Neural cell (in vitro differentiated cells): ENCODE results near the gene SLITRK5. TPM values are rescaled to one million over a fixed set of nuclear protein-coding genes. Genes with fewer than 3 reads are reported as not detected.

Experiments used
- H2AFZ ChIP-seq: fragments of 200-600, 300-800 bp; sonication (generic), shearing (Covaris generic); 2 replicates; pipeline ENCODE4 v1.6.0; 2014; ENCODE audit warnings: low read depth, mild to moderate bottlenecking, antibody characterized with exemption, low read length, moderate library complexity
- H3F3A ChIP-seq: fragments of 200-600 bp; shearing (Covaris generic); 2 replicates; pipeline ENCODE4 v1.6.1; 2016; ENCODE audit warnings: mild to moderate bottlenecking, moderate library complexity, mixed read lengths, antibody characterized with exemption, low read length; ENCODE audit not compliant: insufficient read depth, poor library complexity, severe bottlenecking
- H3K27ac ChIP-seq: fragments of 200-600, 300-800 bp; sonication (generic), shearing (Covaris generic); 2 replicates; pipeline ENCODE4 v1.5.1; 2014; ENCODE audit warnings: mild to moderate bottlenecking, low read length, moderate library complexity
- H3K27me3 ChIP-seq: fragments of 300-800, 200-600 bp; sonication (generic), shearing (Covaris generic); 2 replicates; pipeline ENCODE4 v1.6.0; 2014; ENCODE audit warnings: mild to moderate bottlenecking, low read depth, low read length, moderate library complexity; ENCODE audit not compliant: insufficient read depth
- H3K36me3 ChIP-seq: fragments of 300-800, 200-600 bp; sonication (generic), shearing (Covaris generic); 2 replicates; pipeline ENCODE4 v1.5.1; 2014; ENCODE audit warnings: mild to moderate bottlenecking, antibody characterized with exemption, low read length, moderate library complexity; ENCODE audit not compliant: insufficient read depth
- H3K4me2 ChIP-seq: fragments of 300-800, 200-600 bp; sonication (generic), shearing (Covaris generic); 2 replicates; pipeline ENCODE4 v1.6.0; 2014; ENCODE audit warnings: mild to moderate bottlenecking, low read length
- H3K4me3 ChIP-seq: fragments of 300-800, 200-600 bp; sonication (generic), shearing (Covaris generic); 2 replicates; pipeline ENCODE4 v1.5.1; 2014; ENCODE audit warnings: mild to moderate bottlenecking, low read length, moderate library complexity
- H3K79me2 ChIP-seq: fragments of 200-600 bp; shearing (Covaris generic); replicated peaks from 2 replicates; pipeline ENCODE4 v1.6.0; 2014; ENCODE audit warnings: mild to moderate bottlenecking, low read length, moderate library complexity; ENCODE audit not compliant: insufficient read depth
- H3K9ac ChIP-seq: fragments of 300-800, 200-600 bp; sonication (generic), shearing (Covaris generic); 2 replicates; pipeline ENCODE4 v1.6.1; 2016; ENCODE audit warnings: mild to moderate bottlenecking, low read length, mixed read lengths
- H3K9me2 ChIP-seq: fragments of 200-600 bp; shearing (Covaris generic); 2 replicates; pipeline ENCODE4 v1.6.1; 2016; ENCODE audit warnings: mild to moderate bottlenecking, low read length, mixed read lengths; ENCODE audit not compliant: insufficient read depth
- H3K9me3 ChIP-seq: fragments of 200-600, 300-800 bp; sonication (generic), shearing (Covaris generic); 2 replicates; pipeline ENCODE4 v1.6.1; 2016; ENCODE audit warnings: mild to moderate bottlenecking, mixed run types, low read length, moderate library complexity, mixed read lengths
- H4K20me1 ChIP-seq: fragments of 200-600 bp; shearing (Covaris generic); 2 replicates; pipeline ENCODE4 v1.6.1; 2016; ENCODE audit warnings: mild to moderate bottlenecking, mixed run types; ENCODE audit not compliant: insufficient read depth
- EP300 ChIP-seq: fragments of 450-650 bp; conservative IDR thresholded peaks from 2 replicates; pipeline ENCODE4 v1.6.1; 2014; ENCODE audit warnings: antibody characterized with exemption, mild to moderate bottlenecking, moderate library complexity; ENCODE audit not compliant: poor library complexity, severe bottlenecking
- EZH2 ChIP-seq: fragments of 200-600, 300-800 bp; shearing (Covaris generic), sonication (generic); IDR thresholded peaks from 2 replicates; pipeline ENCODE4 v1.6.1; 2014; ENCODE audit warnings: antibody characterized with exemption, low read length, borderline replicate concordance, mild to moderate bottlenecking; ENCODE audit not compliant: insufficient read depth, poor library complexity, severe bottlenecking
- MXI1 ChIP-seq: fragments of 450-650 bp; conservative IDR thresholded peaks from 2 replicates; pipeline ENCODE4 v1.6.1; 2014; ENCODE audit warnings: antibody characterized with exemption, mild to moderate bottlenecking; ENCODE audit not compliant: poor library complexity, severe bottlenecking
- POLR2AphosphoS5 ChIP-seq: IDR thresholded peaks from 2 replicates; pipeline ENCODE4 v1.6.1; 2012
- RAD21 ChIP-seq: fragments of 450-650 bp; conservative IDR thresholded peaks from 2 replicates; pipeline ENCODE4 v1.6.1; 2014; ENCODE audit warnings: antibody characterized with exemption, mild to moderate bottlenecking, moderate library complexity
- SMC3 ChIP-seq: fragments of 450-650 bp; conservative IDR thresholded peaks from 2 replicates; pipeline ENCODE4 v1.6.1; 2014; ENCODE audit warnings: antibody characterized with exemption, mild to moderate bottlenecking, moderate library complexity; ENCODE audit not compliant: poor library complexity
- TAF1 ChIP-seq: IDR thresholded peaks from 2 replicates; pipeline ENCODE4 v1.6.1; 2012; ENCODE audit warnings: low read depth
- polyA plus RNA-seq: library from polyadenylated mRNA; depleted of rRNA; stranded (reverse); fragments of >200 nt; gene quantifications from 2 replicates; pipeline ENCODE4 v1.2.3, GENCODE V29; 2014
- TF ChIP-seq, protein P1 (sequence below): fragments of 450-650 bp; IDR thresholded peaks from 2 replicates; pipeline ENCODE4 v1.5.1; 2014; ENCODE audit warnings: antibody characterized with exemption, mild to moderate bottlenecking, moderate library complexity; ENCODE audit not compliant: poor library complexity, severe bottlenecking
- TF ChIP-seq, protein P2 (sequence below): IDR thresholded peaks from 2 replicates; pipeline ENCODE4 v1.6.1; 2012; ENCODE audit warnings: borderline replicate concordance

The SLITRK5 gene
- polyA plus RNA-seq, 1 donor from 2014 or later = 4.3 TPM

DNA sequence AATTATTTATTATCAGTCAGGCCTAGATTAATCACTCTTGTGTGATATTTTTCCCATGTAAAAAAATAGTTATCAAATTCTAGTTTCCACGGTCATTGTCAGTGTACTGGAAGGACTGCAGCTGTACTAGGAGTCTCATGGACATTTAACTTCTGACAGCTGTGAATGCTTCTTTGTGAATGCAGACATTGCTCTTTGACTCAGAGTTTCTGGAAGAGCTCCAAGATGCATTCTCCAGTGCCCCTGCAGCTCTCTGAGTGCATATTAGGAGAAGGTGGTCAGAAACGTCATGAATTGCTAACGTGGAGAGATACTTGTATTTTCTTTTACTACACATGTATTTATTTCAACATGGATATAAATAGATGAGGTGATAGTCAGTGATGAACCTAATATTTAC lies 9.7 kb upstream of the SLITRK5 start:
- H4K20me1 ChIP-seq = no peaks in the 10 kb centered on the region
- no peaks in the 10 kb centered on the region for H3K9me3 ChIP-seq
- H3K9ac ChIP-seq = no peak overlapping the region
- no peaks in the 10 kb centered on the region for H3K36me3 ChIP-seq
- no peaks in the 10 kb centered on the region for H3F3A ChIP-seq
- no peak overlapping the region for H3K4me2 ChIP-seq
- no peaks in the 10 kb centered on the region for H3K9me2 ChIP-seq
- no peak overlapping the region for H3K4me3 ChIP-seq
- TF ChIP-seq SMC3 (no peak), EZH2 (no peak), TAF1 (no peak), EP300 (no peak), RAD21 (no peak), MXI1 (no peak), POLR2AphosphoS5 (no peak)
- TF ChIP-seq, protein P1, sequence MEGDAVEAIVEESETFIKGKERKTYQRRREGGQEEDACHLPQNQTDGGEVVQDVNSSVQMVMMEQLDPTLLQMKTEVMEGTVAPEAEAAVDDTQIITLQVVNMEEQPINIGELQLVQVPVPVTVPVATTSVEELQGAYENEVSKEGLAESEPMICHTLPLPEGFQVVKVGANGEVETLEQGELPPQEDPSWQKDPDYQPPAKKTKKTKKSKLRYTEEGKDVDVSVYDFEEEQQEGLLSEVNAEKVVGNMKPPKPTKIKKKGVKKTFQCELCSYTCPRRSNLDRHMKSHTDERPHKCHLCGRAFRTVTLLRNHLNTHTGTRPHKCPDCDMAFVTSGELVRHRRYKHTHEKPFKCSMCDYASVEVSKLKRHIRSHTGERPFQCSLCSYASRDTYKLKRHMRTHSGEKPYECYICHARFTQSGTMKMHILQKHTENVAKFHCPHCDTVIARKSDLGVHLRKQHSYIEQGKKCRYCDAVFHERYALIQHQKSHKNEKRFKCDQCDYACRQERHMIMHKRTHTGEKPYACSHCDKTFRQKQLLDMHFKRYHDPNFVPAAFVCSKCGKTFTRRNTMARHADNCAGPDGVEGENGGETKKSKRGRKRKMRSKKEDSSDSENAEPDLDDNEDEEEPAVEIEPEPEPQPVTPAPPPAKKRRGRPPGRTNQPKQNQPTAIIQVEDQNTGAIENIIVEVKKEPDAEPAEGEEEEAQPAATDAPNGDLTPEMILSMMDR = no peak
- TF ChIP-seq, protein P2, sequence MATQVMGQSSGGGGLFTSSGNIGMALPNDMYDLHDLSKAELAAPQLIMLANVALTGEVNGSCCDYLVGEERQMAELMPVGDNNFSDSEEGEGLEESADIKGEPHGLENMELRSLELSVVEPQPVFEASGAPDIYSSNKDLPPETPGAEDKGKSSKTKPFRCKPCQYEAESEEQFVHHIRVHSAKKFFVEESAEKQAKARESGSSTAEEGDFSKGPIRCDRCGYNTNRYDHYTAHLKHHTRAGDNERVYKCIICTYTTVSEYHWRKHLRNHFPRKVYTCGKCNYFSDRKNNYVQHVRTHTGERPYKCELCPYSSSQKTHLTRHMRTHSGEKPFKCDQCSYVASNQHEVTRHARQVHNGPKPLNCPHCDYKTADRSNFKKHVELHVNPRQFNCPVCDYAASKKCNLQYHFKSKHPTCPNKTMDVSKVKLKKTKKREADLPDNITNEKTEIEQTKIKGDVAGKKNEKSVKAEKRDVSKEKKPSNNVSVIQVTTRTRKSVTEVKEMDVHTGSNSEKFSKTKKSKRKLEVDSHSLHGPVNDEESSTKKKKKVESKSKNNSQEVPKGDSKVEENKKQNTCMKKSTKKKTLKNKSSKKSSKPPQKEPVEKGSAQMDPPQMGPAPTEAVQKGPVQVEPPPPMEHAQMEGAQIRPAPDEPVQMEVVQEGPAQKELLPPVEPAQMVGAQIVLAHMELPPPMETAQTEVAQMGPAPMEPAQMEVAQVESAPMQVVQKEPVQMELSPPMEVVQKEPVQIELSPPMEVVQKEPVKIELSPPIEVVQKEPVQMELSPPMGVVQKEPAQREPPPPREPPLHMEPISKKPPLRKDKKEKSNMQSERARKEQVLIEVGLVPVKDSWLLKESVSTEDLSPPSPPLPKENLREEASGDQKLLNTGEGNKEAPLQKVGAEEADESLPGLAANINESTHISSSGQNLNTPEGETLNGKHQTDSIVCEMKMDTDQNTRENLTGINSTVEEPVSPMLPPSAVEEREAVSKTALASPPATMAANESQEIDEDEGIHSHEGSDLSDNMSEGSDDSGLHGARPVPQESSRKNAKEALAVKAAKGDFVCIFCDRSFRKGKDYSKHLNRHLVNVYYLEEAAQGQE = no peak
- H3K27me3 ChIP-seq = no peaks in the 10 kb centered on the region
- H3K79me2 ChIP-seq = no peaks in the 10 kb centered on the region
- no peak overlapping the region for H2AFZ ChIP-seq
- H3K27ac ChIP-seq = no peak overlapping the region

DNA sequence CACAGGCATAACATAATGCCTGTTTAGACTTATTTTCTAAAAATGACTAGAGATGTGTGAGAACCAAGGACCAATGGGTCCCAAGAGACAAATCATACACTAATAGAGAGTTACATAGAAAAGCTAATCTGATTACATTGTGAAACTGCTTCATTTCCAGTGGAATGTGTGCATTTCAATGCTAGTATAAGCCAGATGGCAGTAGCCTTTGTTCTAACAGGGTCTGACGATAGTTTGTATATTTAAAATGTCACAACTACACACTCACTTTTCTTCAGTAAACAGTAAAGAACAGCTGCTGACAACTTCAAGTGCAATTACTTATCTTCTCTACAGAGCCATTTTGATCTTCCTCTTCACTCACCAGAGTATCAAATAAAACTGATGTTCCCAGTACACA lies 4.3 kb upstream of the SLITRK5 start:
- H3K9me3 ChIP-seq = no peaks in the 10 kb centered on the region
- peaks cover 7% of the 10 kb centered on the region for H3F3A ChIP-seq
- H3K27ac ChIP-seq = no peak overlapping the region
- H3K27me3 ChIP-seq = no peaks in the 10 kb centered on the region
- H3K9ac ChIP-seq = no peak overlapping the region
- H3K4me3 ChIP-seq = no peak overlapping the region
- H4K20me1 ChIP-seq = no peaks in the 10 kb centered on the region
- no peak overlapping the region for H2AFZ ChIP-seq
- H3K4me2 ChIP-seq = no peak overlapping the region
- H3K36me3 ChIP-seq = no peaks in the 10 kb centered on the region
- no peak for TF ChIP-seq SMC3
- no peak for TF ChIP-seq POLR2AphosphoS5
- TF ChIP-seq, protein P2 = no peak
- TF ChIP-seq, protein P1 = no peak
- no peak for TF ChIP-seq MXI1
- TF ChIP-seq TAF1 = no peak
- no peak for TF ChIP-seq EZH2
- TF ChIP-seq EP300 = no peak
- TF ChIP-seq RAD21 = no peak
- H3K79me2 ChIP-seq = no peaks in the 10 kb centered on the region
- H3K9me2 ChIP-seq = no peaks in the 10 kb centered on the region
